ENCODE measurements around the gene ATP9B.

- no peak for TF ChIP-seq EZH2phosphoT487 (IDR thresholded peaks at IDR 0.05; ENCODE audit: low read depth)
- no peak for TF ChIP-seq CTCF (IDR thresholded peaks at IDR 0.05; ENCODE audit: low read depth, low read length)
Observed at GRCh38 chr18:79384834-79385233, 315.6 kb downstream of the ATP9B start.
